Fibroblast of upper back skin (primary cell): ENCODE data around the gene AKAP7.
A peak's percentile ranks its signal among the peaks of the same experiment; 100 is the strongest.

Source experiments
- DNase-seq: peaks from one replicate; pipeline ENCODE4 v3.0.0-alpha.2; 2013

AKAP7 gene

GRCh38 chr6:131134220-131134979 is 867 bp upstream of the AKAP7 start:
- DNase-seq, result no peak

- DNase-seq, result no peak
Measured at GRCh38 chr6:131134980-131135243, 355 bp upstream of the AKAP7 start.

GRCh38 chr6:131136021-131136786 is 937 bp downstream of the AKAP7 start:
- peak; percentile 43 for DNase-seq

- DNase-seq, result no peak
Measured at GRCh38 chr6:131139599-131139998, 4.3 kb downstream of the AKAP7 start.

DNA sequence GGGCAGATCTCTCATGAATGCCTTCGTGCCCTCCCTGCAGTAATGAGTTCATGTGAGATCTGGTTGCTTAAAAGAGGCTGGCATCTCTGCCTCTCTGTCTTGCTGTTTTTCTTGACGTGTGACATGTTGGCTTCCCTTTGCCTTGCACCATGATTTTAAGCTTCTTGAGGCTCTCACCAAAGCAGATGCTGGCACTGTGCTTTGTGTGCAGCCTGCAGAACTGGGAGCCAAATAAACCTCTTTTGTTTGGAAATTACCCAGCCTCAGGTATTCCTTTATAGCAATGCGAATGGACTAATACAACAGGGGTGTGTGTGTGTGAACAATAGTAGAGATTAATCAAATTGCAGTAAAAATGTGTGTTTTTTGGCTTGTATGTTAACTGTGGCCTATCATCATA is 8.1 kb downstream of the AKAP7 start:
- DNase-seq, result no peak

GRCh38 chr6:131146865-131147264 is 11.6 kb downstream of the AKAP7 start:
- DNase-seq, result no peak

DNA sequence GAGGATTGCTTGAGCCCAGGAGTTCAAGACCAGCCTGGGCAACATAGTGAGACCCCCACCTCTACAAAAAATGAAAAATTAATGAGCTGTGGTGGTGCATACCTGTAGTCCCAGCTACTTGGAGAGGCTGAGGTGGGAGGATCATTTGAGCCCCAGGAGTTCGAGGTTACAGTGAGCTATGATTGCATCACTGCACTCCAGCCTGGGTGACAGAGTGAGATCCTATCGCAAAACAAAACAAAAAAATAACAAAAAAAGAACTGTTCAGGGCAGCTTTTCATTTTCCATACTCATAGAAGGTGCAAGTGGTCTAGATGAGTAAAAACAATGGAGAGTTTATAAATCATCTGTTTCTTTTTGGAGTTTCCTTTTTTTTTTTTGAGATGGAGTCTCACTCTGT is 21.1 kb downstream of the AKAP7 start:
- no peak for DNase-seq

DNA sequence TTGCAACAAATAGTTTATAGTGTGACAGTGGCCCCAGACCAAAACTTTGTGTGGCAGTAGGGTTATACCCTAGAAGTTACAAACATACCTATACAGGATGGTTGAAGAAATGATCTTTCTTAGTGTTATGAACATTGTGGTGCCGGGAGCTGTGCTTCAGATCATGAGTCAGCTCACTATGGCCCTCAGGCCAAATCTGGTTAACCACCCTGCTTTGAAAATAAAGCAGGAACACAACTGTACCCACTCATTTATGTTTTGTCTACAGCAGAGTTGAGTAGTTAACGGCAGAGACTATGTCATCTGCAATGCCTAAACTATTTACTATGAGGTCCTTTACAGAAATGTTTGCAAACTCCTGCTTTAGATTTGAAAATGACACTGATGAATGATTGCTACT is 24.3 kb downstream of the AKAP7 start:
- DNase-seq, result peak; percentile 55

DNA sequence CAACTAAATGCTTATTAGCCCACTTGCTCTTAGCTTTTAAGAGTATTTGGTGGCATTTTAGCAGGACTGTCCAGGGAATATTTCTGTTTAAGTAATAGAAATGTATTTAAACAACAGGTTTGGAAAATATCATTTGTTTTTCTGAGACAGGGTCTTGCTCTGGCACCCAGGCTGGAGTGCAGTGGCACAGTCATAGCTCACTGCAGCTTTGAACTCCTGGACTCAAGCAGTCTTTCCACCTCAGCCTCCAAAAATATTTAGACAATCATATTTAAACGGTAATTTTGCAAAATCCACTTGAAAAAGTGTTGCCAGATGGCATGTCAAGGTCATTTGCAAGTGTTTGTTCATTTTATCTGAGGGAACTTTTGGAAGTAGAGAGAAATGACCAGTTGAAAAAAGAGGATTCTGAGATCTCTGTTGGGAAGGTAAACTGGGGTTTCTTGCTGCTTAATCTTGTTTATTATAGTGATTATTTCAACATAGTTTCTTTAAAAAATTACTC is 25.0 kb downstream of the AKAP7 start:
- no peak for DNase-seq

DNA sequence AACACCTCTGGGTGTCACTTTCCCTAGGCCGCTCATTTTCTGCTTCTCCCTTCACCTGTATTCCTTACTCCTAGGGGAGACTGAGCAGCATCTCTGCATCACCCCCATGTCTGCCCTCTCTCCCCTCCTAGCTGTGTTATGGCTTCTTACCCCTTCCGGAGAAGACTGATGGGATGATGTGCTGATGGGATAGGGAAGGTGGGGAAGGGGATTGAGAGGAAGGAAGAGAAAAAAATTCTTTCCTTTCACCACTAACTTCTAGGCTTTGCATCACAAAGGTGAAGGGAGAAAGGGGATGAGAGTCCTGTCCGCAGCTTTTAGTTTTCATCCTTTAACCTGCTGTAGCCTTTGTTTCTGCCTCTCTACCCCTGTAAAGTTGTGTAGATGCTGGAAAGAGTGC is 26.7 kb downstream of the AKAP7 start:
- DNase-seq, result no peak

- no peak for DNase-seq
Measured at GRCh38 chr6:131163886-131164285, 28.6 kb downstream of the AKAP7 start.

DNA sequence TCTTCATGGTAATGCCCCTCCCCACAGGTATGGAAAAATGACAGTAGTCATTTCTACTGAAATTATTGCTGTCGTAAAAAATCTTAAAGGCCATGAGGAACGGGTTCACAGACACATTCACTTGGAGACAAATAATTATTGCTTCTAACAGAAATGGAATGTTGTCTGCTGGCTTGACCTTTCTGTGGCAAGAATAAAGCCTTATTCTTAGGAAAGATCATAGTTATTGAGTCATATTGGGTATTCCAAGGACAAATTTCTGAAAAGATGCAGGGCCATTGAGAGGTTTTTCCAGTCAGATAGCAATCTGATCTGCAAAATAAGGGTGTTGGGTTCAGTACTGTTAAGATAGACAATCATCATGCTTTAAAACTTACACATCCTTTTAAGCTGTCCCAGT is 29.2 kb downstream of the AKAP7 start:
- DNase-seq, result no peak

DNA sequence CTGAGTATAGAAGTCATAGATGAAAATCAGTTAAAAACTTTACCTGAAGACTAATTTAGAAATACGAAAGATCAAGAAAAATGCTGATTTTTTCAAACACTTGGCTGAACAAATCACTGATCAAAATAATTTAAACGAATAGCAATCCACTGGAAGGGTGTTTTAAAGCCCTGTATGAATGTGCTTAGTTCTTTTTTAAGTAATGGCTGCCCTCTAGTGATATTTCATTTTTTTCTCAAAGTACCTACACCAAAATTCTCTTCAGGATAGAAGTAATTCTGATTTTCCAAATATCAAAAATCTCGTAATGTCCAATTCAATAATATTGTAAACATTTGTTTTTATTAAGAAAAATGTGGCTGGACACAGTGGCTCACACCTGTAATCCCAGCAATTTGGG is 32.5 kb downstream of the AKAP7 start:
- no peak for DNase-seq

GRCh38 chr6:131169613-131170012 is 34.3 kb downstream of the AKAP7 start:
- no peak for DNase-seq

DNA sequence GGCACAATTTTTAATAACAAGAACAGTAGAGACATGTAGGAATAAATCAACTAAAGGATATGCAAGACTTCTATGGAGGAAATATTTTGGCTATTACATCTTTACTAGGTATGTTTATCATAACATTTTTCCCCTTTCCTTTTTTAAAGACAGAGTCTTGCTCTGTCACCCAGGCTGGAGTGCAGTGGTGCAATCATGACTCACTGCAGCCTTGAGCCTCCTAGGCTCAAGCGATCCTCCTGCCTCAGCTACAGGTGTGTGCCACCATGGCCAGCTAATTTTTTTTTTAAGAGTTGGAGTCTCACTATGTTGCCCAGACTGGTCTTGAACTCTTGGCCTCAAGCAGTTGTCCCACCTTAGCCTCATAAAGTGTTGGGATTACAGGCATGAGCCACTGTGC is 37.0 kb downstream of the AKAP7 start:
- peak; percentile 25 for DNase-seq

DNA sequence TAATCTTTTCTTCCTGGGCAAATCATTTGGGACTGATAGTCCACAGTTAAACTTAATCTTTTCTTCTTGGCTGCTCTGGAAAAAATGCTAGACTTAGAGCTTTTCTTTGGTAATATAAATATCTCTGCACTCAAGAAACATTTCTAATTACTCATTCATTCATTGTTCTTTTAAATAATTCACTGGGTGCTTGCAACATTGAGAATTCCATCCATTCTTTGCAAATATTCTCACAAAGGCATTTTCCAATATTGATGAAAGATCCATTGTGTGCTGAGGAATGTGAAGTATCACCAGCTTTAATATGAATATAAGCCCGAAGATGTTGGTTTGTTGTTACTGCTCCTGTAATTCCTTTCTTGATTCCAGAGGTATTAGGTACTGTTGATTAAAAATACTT is 38.4 kb downstream of the AKAP7 start:
- peak; percentile 63 for DNase-seq

- DNase-seq, result no peak
Measured at GRCh38 chr6:131175564-131175963, 40.3 kb downstream of the AKAP7 start.

GRCh38 chr6:131177996-131178395 is 42.7 kb downstream of the AKAP7 start:
- DNase-seq, result no peak

- peak; percentile 29 for DNase-seq
Measured at GRCh38 chr6:131182991-131183425, 47.7 kb downstream of the AKAP7 start.

GRCh38 chr6:131183427-131184095 is 48.3 kb downstream of the AKAP7 start:
- no peak for DNase-seq

- no peak for DNase-seq
Measured at GRCh38 chr6:131191590-131191989, 56.3 kb downstream of the AKAP7 start.

- DNase-seq, result no peak
Measured at GRCh38 chr6:131197716-131198115, 62.4 kb downstream of the AKAP7 start.

GRCh38 chr6:131199568-131200272 is 64.5 kb downstream of the AKAP7 start:
- peak; percentile 73 for DNase-seq
